NCI-H226 (cell line): ENCODE measurements around the gene DCLK2.
A peak's percentile ranks its signal among the peaks of the same experiment; 100 is the strongest.

Source experiments
- DNase-seq: peaks from one replicate; pipeline ENCODE4 v3.0.0-alpha.2; 2015

DCLK2 gene

DNA sequence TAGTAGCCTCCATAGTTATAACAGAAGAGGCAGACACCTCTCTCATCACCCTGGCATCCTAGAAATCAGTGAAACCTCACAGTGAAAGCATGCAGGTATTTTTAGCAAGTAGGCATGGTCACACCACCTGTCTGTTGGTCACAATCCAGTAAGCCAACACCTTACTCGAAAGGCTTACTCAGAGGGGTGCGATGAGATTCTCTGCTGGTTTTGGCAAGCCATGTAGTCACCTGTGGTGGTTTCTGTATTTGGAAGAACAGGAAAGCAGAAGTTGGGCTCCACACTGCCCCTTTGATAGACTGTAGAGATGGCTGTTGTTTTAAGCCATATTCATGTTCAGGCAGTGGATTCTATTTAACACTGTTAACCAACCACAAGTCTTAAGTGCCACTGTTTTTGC is 134.7 kb downstream of the DCLK2 start:
- DNase-seq: no peak

DNA sequence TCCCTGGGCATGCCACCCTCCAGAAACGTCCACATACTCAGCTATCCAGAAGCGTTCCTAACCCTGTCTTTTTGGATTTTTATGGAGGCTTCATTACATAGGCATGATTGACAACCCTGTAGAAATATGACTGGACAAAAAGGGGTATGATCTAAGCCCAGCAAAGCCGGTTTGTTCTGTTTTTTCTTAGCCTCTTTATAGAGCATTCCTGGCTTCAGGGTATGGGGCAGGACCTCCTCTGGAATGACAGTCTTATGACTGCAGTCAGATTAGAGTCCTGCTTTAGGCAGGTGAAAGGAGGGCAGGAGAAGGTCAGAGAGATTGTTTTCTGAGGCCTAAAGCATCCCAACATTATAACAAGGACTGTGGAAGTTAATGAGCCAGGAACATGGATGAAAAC is 137.4 kb downstream of the DCLK2 start:
- no peak for DNase-seq

DNA sequence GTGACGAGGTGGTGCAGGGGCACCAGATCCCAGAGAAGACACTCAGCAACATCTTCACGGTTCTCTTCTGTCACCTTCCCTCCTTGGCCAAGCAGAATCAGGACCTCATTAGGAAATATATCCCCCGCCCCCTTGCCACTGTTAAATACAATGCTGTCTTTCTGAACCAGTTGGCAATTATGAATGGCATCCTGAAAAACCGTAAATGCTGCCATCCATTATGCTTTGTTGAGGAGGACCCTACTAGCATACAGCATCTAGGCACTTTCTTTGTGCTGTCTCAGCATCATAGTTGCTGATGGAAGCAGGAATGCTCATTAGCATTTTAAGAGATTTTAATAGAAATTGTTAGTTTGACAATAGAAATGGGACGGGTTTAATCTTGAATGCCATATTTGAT is 138.5 kb downstream of the DCLK2 start:
- no peak for DNase-seq

DNA sequence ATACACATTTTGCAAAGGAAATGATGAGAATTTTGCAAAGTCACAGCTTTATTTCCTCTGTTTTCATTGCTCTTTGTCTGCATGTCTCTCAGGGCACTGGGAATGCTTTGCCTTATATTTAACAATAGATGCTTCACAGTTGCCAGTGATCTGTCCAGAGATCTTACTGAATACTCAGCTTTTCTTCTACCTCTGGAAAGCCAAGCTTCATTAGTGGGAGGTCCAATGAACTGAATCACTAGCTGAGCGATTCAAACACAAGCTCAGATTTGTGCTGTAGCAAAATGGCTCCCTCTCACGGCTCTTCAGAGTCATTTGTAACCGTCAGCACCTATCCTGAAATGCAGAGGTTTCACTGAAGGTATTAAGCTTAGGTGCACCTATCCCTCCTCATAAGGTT is 138.9 kb downstream of the DCLK2 start:
- DNase-seq: peak; percentile 57

DNA sequence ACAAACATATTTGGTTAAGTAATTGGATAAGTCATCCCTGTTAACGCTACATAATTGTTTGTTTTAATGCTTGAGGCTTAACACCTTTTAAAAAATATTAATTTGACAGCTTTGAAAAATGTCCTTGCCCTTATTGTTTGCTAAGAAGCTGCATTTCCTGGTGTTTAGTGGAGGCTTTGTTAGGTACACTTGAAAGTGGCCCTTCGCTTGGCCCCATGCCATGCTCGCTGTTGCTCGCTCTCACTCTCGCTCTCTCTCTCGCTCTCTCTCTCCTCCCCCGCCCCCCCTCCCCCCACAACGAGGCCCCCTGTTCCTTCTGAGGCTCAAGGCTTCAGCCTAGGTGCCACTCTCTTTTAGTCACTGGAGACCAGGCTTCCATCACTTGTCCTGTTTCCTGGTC is 139.6 kb downstream of the DCLK2 start:
- no peak for DNase-seq

DNA sequence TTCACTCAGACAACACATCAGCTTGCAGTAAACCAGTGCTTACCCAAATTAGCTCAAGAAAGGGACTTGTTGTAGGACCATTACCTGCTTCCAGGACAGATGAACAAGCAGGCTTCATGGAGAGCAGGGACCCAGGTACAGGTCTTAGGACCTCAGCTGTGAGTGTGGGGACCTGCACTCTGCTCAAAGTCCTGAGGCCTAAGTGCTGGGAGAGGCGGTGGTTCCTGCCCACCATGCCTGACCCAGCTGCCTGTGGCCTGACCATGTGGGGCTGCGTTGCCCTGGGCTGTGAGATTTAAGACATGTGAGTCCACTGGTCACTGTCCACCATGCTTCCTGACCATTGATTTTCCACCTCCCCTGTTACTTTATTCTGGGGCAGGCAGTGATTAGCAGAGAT is 140.2 kb downstream of the DCLK2 start:
- no peak for DNase-seq

DNA sequence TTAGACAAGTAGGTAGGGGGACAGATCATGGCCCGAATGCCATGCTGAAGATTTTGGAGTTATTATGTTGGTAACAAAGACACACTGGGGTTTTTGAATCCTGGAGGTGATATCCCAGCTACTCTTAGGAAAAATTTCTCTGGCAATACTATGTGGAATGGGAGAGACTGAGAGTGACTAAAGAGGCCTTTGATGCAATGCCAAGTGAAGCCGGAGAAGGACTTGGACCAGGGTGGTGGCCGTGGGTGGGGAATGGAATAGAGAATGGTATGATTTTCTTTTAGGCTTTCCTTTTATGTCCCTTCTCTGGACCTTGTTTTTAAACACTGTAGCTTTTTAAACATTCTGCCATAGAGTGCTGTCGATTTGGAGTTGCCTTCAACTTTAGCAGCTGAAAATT is 141.6 kb downstream of the DCLK2 start:
- DNase-seq: no peak

DNA sequence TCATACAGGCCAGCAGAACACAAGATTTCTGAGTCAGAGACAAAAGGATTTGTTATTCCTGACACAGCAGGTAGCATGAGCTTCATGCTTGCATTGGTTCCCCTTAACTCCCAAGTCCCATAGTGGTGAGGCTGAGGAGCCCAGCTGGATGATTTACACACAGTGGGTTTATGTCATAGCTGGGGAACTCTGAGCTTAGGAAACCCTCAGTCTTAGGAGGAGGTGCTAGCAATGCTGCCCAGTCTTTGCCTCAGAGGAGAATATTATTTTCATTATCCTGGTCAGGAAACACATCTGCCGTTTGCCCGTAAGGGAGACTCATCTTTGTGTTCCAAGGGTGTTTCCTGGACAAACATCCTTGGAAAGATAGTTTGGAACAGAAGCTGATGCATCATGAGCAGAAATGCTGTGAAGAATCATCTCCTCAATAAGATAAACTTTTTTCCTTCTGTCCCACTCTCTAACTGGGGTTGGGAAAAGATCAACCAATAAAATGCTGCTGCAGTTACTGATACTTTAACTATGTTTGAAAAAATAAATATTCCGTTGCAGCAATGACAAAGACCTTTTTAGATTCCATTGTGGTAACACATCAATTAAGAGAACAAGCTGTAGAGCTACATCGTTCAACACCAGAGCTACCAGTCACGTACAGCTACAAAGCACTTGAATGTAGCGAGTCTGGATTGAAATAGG is 146.8 kb downstream of the DCLK2 start:
- DNase-seq: peak; percentile 68

DNA sequence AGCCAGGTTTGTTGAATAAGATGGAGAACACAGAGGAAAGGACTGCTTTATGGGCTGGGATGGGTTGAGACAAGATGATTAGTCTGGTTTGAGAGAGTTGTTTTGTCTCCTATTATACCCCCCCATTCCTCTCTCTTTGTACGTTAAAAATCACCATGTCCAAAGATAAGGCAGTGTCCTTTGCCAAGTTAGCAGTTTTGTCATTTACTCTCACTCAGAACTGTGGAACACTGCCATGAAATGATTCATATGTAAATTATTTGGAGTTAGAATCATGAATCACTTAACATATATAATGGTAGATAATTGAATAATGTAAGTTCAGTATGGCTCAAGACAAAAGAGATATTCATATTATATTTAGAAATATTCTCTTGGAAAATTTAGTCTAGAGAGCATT is 151.3 kb downstream of the DCLK2 start:
- DNase-seq: peak; percentile 37

DNA sequence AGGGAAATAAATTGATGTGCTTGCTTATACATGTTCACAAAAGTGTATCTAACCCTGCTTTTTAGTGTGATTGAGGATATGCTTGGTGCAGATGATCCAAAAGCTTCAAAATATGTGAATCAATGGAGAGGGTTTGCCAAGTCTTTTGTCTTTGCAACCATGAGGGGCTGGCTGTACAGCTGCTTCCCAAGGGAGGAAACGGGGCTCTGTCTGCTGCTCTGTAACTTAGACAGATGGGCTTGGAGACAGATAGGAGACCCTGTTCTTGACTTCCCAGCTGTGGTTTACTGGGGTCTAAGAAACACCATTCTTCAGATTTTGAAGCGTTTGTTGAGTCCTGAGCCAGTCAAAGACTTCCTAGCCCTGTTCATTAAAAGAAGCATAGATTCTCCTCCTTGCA is 152.3 kb downstream of the DCLK2 start:
- no peak for DNase-seq

DNA sequence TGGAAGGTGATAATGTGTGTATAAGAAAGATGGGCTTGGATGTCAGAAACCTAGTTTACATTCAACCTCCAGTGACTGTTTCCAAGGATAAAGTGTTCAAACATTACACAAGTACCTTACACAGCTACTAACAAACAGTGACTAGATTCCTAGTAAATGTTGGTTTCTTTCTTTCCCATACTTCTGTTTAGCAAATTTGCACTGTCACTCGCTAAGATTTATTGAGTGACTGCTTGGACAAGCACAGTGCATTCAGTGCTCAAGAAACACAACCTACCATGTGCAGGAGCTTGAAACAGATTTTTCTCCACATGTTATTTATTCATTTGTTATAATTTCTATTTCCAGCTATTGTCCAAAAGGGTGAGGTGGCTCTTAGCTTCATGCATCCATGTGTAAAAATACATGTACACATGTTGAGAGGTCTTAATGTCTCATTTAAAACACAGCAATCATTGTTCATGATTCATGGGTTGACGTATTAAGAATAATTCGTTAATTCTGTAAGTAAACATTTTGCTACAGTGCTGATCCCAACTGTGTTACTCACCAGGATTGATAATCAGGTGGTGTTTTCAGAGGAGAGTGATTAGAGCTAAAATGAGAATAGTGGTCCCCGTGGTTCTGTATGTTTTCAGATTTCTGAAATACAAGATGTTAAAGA is 153.0 kb downstream of the DCLK2 start:
- no peak for DNase-seq

DNA sequence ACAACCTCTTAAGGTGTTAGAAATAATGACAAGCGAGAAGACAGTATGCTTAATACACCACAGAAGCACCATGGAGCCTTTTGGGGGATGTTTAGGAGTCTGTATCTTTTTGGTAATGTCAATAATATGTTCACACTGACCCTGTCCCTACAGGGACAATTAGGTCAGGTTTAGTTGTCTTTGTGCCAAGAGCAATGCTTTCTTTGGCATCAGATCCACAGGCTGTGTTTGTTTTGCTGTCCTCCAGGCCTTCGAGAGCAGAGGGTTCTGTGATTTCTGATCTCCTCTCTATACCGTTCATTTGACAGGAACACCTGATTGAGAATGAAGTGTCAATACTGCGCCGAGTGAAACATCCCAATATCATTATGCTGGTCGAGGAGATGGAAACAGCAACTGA is 153.8 kb downstream of the DCLK2 start:
- no peak for DNase-seq

DNA sequence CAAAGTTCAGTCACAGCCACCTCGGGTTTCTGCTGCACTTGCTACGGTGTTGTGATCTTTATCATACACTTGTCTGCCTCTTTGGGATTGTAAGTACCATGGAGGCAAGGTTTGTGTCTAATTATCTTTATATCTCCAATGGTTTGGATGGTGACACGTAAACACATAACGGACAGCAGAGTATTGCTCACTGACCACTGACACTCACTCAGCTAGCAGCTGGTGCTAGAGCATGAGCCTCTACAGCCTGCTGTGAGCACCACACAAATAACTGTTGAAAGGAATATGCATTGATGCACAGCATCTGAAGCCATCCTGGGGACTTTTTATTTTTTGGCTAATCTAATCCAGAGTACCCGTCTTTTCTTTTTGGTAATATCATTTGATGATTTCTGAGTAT is 156.0 kb downstream of the DCLK2 start:
- no peak for DNase-seq

DNA sequence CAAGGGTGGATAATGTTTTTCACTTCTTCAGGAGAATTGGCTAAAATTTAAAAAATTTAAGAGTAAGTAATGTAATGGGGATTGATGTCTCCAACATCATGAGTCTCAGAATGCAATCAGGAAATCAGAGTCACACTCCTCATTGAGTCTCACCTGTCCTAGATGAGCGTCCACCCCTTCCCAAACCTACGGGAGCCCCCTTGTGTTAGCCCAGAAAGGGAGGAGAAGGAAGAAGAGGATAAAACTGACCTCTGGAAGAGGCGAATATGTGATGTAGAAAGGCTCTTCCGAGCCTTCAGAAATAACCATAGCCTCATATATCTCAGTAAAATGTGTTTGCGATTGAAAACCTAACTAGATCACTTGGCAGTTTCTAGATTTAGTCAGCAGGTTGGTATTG is 157.1 kb downstream of the DCLK2 start:
- DNase-seq: no peak

DNA sequence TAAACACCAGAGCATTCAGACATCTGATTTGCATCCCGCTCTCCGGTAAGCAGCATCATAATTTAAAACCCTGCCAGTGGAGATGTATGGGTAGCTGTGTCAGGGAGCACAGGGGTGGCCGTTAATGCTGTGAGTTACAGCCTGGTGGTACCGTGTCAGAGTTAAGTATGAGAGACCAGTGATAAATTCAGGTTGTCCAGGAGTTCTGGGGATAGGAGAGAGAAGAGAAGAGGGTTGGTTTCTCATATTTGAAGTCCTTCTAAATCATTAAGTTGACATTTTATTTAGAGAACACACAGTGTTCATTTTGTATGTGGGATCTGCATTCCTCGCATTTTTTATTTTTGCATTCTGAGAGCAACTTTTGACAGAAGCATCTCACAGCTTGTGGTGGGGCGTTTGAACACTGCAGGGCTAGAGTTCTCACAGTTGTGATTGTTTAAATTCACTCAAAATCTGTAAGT is 157.6 kb downstream of the DCLK2 start:
- peak; percentile 36 for DNase-seq

DNA sequence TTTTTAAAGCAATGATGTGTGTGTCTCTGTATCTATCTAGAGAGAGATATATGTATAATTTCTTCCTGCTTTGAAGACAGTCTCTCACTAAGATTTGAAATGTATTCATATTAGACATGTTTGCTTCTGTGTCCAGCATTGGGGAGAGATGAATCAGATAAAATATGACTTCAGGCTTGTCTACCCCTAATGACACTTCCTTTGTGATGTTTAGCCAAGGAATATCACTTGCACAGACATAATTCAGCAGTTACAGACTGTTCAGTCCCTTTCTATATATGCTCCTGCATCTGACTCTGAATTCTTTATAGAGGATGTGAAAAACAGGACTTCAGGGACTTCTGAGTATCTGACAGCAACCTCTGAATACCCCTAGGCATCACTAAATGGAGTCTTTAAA is 158.4 kb downstream of the DCLK2 start:
- peak; percentile 5 for DNase-seq

DNA sequence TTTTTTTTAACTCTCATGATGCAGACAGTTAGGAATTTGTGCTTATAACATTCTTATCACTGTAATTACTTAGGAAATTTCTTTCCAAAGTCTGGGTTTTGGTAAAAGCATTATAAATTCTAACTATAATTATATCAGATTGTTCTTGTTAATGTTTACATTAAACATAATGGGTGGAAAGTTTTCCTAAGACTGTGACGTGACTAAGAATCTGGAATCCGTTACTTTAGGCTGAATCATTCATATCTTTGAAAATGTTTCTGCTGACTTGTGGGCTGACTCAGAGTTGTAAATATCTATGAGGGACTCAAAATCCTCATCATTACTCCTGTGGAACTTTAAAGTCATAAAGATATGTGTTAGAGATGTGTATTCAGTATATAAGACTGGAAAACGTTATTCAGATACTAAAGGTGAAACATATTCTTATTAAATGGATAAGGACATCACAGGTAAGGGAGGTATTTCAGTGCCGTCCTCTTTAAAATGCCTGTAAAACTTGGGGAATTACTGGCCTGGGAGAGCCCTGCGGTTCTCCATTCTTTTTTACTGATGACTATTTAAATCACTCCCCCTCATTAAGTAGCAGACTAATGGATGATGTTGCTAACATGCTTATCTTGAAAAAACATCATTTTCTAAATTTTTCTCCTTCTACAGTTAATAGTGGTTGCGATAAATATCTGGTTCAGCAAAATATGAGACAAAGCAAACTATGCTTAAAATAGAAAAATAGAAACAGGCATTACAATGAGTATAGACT is 159.0 kb downstream of the DCLK2 start:
- DNase-seq: peak; percentile 83

DNA sequence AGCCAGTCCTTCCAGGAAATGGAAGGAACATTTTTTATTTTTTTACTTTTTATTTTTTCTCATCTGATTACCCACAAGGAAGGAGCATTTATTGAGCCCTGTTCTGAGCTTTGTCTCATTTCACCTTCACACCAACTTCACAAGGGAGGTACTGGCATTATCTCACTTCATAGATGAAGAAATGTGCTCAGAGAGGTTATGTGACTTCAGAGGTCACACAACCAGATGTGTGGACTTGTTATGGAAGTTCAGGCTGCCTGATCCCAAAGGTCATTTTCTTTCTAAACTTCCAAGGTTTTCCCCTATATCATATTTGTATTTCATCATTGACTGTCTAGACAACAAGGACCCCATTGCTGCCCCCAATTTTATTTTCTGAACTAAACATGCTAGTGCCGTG is 160.3 kb downstream of the DCLK2 start:
- no peak for DNase-seq

DNA sequence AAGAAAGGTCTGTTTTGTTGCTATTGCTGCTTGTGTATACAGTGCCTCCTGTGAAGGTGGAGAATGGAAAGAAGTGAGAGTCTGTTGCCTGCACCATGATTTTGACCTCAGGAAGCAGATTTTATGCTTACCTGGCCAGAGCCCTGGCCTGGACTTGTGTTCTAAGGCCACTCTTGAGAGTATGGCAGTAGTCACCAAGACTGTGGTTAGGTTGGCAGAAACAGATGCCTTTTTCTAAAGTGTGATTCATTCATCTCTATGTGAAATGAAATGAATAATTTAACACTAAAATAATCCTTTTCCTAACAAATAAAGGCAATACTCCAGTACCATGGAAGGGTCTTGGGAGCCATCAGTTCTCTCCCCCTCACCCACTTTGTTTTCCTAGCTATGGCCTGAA is 161.8 kb downstream of the DCLK2 start:
- DNase-seq: peak; percentile 2

DNA sequence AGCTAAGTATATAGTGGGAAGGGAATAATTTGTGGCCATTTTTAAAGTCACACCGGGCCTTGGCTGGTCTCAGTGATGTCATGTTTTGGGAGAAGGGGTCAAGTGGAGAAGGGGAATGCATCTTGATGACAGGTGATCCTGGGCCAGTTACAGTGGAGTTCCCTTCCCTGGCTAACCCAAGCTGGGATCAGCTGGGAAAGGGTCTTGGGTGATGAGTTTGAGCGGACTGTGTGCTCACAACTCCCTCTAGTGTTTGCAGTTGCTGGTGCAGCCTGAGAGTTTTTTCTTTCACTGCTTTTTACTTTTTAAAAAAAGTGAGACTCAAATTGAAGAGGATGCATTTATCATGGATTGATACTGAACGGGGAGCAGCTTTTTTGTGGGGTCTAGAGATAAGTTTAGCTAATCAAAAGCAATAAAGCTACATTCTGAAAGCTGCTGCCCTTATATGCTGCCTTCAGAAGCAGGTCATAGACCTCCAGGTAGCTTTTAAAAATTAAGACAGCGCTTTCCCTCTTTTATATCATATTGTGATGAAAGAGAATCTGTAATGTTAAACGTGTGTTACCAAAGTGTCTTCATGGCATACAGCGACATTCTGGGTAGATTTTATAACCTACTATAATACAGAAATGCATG is 164.7 kb downstream of the DCLK2 start:
- DNase-seq: no peak

DNA sequence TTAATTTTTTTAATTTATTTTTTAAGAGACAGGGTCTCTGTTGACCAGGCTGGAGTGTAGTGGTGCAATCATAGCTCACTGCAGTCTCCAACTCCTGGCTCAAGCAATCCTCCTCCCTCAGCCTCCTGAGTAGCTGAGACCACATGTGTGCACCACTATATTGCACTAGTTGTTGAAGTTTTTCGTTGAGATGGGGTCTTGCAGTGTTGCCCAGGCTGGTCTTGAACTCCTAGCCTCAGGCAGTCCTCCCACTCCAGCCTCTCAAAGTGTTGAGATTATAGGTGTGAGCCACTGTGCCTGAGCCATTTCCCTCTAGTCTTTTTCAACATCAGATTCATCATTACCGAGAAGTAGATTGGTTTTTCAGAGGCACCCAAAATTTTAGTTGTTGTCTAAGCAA is 165.7 kb downstream of the DCLK2 start:
- DNase-seq: no peak

DNA sequence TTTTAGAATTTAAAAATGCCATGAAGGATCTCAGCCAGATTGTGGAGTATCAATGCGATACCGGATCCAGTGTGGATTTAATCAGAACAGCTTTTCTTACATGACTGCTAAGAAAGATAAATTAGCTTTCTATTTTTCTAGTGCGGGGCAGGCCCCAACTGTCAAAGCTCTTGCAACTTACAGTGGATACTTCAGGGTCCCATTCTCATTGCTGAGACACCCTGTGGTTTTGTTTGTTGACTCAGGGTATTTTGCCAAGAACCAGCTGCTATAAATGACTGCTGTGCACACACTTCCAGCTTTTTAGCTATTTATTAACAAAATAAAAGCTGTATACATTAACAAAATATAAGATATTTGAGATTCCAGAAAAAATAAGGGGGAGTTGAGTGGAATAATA is 166.4 kb downstream of the DCLK2 start:
- DNase-seq: no peak

DNA sequence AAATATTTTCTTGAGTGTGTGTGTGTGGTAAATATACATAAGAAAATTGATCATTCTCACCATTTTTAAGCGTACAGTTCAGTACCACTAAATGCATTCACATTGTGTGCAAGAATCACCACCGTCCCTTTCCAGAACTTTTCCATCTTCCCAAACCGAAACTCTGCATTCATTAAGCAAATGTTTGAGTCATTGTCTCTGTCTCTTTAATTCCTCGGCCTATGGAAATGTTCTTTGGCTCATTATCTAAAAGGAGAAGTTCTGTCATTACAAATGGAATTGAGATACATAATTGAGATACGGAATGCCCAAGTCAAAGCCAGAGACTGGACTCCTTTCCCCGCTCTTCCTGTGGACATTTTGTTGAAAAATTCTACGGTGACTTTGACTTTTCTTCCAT is 168.9 kb downstream of the DCLK2 start:
- DNase-seq: no peak

DNA sequence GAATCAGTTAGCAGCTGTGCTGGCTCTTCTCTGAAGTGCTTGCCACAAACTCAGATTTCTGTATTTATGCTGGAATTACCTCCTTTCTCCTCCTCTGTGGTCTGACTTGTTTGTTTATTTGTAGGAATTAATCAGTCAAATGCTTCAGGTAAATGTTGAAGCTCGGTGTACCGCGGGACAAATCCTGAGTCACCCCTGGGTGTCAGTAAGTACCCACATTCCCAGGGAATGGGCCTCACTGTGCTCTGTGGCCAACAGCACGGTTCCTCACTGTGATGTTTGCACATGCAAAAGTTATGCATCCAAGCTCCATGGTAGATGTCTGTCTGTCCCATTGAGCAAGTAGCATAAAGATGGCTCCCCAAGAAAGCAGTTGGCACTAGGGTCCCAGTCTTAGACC is 169.9 kb downstream of the DCLK2 start:
- DNase-seq: no peak
